ENCODE measurements around the gene CLASRP.

DNA sequence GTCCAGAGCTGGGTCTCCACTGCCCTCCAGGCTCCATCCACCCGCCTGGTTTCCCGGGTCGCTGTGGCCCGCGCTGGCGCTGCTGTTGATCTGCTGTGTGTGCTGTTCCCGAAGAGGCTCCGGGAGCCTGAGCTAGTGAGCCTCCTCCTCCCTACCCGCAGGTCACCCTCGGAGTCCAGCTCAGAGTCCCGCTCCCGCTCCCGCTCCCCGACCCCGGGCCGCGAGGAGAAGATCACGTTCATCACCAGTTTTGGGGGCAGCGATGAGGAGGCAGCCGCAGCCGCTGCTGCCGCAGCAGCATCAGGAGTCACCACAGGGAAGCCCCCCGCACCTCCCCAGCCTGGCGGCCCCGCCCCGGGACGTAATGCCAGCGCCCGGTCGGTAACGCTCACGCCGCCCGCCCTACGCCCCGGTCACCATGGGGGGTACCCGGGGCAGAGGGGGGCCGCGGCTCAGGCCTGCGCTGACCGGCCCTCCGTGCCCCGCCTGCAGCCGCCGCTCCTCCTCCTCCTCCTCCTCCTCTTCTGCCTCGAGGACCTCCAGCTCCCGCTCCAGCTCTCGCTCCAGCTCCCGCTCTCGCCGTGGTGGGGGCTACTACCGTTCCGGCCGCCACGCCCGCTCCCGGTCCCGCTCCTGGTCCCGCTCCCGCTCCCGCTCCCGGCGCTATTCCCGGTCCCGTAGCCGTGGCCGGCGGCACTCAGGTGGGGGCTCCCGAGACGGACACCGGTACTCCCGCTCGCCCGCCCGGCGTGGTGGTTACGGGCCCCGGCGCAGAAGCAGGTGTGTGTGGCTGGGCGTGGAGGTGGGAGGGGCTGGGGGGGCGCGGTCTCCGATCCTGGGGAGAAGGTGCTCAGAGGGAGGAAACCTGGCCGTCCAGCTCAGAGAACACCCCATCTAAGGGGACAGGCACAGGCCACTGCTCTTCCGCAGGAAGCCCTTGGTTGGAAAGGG lies 25.3 kb downstream of the CLASRP start:
- TF ChIP-seq, protein P1, sequence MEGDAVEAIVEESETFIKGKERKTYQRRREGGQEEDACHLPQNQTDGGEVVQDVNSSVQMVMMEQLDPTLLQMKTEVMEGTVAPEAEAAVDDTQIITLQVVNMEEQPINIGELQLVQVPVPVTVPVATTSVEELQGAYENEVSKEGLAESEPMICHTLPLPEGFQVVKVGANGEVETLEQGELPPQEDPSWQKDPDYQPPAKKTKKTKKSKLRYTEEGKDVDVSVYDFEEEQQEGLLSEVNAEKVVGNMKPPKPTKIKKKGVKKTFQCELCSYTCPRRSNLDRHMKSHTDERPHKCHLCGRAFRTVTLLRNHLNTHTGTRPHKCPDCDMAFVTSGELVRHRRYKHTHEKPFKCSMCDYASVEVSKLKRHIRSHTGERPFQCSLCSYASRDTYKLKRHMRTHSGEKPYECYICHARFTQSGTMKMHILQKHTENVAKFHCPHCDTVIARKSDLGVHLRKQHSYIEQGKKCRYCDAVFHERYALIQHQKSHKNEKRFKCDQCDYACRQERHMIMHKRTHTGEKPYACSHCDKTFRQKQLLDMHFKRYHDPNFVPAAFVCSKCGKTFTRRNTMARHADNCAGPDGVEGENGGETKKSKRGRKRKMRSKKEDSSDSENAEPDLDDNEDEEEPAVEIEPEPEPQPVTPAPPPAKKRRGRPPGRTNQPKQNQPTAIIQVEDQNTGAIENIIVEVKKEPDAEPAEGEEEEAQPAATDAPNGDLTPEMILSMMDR (IDR thresholded peaks at IDR 0.05; ENCODE audit: insufficient read depth, low read length), result no peak
- no peak for TF ChIP-seq SPI1 (IDR thresholded peaks at IDR 0.05; ENCODE audit: borderline replicate concordance, low read depth)

Data from HL-60 (cell line).